Fibroblast of peridontal ligament (primary cell): ENCODE results near the gene RAB30.
A peak's percentile ranks its signal among the peaks of the same experiment; 100 is the strongest.
"Not testable (repeated sequence)": the region's sequence is repeated elsewhere in the genome, so short reads cannot be mapped to it uniquely, and the experiment has no call there.

Experiments used
- DNase-seq: peaks from one replicate; pipeline ENCODE4 v3.0.0-alpha.2; 2010; ENCODE audit errors: extremely low read depth

Gene RAB30

GRCh38 chr11:82949352-82949751 is 122.3 kb downstream of the RAB30 start:
- no peak for DNase-seq

GRCh38 chr11:82945682-82946081 is 126.0 kb downstream of the RAB30 start:
- no peak for DNase-seq

- DNase-seq, result not testable (repeated sequence)
These were observed 126.7 kb downstream of the RAB30 start for GRCh38 chr11:82945041-82945440.

GRCh38 chr11:82944198-82944597 is 127.5 kb downstream of the RAB30 start:
- DNase-seq, result no peak

- DNase-seq, result not testable (repeated sequence)
These were observed 128.3 kb downstream of the RAB30 start for GRCh38 chr11:82943430-82943829.

- DNase-seq, result no peak
These were observed 129.3 kb downstream of the RAB30 start for GRCh38 chr11:82942376-82942775.

GRCh38 chr11:82939456-82939855 is 132.2 kb downstream of the RAB30 start:
- DNase-seq, result no peak

GRCh38 chr11:82937554-82937953 is 134.1 kb downstream of the RAB30 start:
- no peak for DNase-seq

GRCh38 chr11:82936261-82936660 is 135.4 kb downstream of the RAB30 start:
- DNase-seq, result peak; percentile 23

- no peak for DNase-seq
These were observed 139.1 kb downstream of the RAB30 start for GRCh38 chr11:82932564-82932963.

- DNase-seq, result no peak
These were observed 141.0 kb downstream of the RAB30 start for GRCh38 chr11:82930734-82931133.

- DNase-seq, result no peak
These were observed 141.5 kb downstream of the RAB30 start for GRCh38 chr11:82930229-82930628.

- DNase-seq, result no peak
These were observed 142.6 kb downstream of the RAB30 start for GRCh38 chr11:82929121-82929520.

- DNase-seq, result peak; percentile 74
These were observed 144.3 kb downstream of the RAB30 start for GRCh38 chr11:82927264-82927880.

GRCh38 chr11:82924522-82925224 is 147.0 kb downstream of the RAB30 start:
- no peak for DNase-seq
